HG03439 (cell line): ENCODE data around the gene SNX25.

Experiments used
- ATAC-seq: cut with Tn5 transposase; IDR thresholded peaks from one replicate; pipeline ENCODE4 v1.9.1; 2021; ENCODE audit warnings: mild to moderate bottlenecking, moderate library complexity; ENCODE audit not compliant: unreplicated experiment

The SNX25 gene

GRCh38 chr4:185398618-185399017, 189.2 kb downstream of the SNX25 start:
- ATAC-seq = no peak

GRCh38 chr4:185399466-185399865, 190.1 kb downstream of the SNX25 start:
- ATAC-seq = no peak

GRCh38 chr4:185404031-185404430, 194.6 kb downstream of the SNX25 start:
- ATAC-seq = no peak

- peak; percentile 52 for ATAC-seq
These were observed 196.1 kb downstream of the SNX25 start for GRCh38 chr4:185405296-185405999.

- no peak for ATAC-seq
These were observed 199.0 kb downstream of the SNX25 start for GRCh38 chr4:185408432-185408831.

GRCh38 chr4:185411849-185412248, 202.5 kb downstream of the SNX25 start:
- no peak for ATAC-seq

- no peak for ATAC-seq
These were observed 203.0 kb downstream of the SNX25 start for GRCh38 chr4:185412412-185412811.
